Measurements from ENCODE around the gene NCR3LG1. TPM values are rescaled to one million over a fixed set of nuclear protein-coding genes. Genes with fewer than 3 reads are reported as not detected.

The NCR3LG1 gene
- total and polyA plus RNA-seq, 9 of the 15 experiments (the other 6 are each of a cell fraction or from before 2014, with no cell fraction given), result 4.1 to 39.8 (median 25.1) TPM

DNA sequence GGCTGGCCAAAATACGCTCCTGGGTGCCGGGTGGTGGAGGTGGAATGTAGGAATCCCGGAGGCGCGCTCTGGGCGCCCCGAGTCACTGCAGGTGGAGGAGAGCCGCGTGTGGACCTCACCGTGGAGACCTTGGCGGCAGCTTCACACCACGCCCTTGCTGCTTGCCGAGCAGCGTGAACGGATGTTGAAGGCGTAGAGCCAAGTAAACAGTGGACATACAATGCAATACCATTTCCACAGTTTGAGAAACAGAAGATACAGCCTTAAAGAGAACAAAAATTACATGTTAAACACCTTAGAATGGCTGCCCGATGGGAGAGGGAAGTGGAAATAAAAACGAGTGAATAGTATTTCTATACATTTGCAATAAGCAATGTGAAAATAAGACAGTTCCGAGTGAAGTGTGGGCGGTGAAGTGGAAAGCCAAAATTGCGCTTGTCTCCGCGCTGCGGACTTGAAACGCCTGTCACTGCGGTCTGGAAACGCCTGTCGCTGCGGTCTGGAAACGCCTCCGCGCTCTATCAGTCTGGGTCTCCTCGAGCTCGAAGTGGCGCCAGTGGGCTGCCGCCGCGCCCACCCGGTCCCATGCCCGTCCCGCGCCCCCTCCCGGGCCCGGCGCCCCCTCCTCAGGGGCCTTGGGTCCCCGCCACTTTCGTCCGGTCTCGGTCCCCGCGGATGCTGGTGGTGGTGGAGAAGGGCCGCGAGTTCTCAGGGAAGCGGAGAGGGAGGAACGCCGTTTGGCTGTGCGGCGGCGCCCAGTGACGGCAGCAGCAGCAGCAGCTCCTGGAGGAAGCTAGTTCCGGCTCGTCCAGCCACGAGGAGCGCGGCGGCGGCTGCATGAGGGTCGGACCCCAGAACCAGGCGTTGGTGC is 1.6 kb downstream of the NCR3LG1 start (continued):
- TF ChIP-seq ARNT (IDR thresholded peaks at IDR 0.05) (0 out of 4 replicates have a peak, but pooled peaks of 1 of the 2 experiments have one; percentile 29), MTA1 (IDR thresholded peaks at IDR 0.05; ENCODE audit: borderline replicate concordance) (peak; percentile 66; the same call in 1 of the 2 replicates), E2F8 (IDR thresholded peaks at IDR 0.05; ENCODE audit: low read depth, partially characterized antibody) (peak; percentile 42), HDAC3 (IDR thresholded peaks at IDR 0.05; ENCODE audit: borderline replicate concordance, partially characterized antibody) (peak; percentile 58), ZNF12 (CRISPR knock-in tag; IDR thresholded peaks at IDR 0.05) (peak; percentile 34; the same call in 1 of the 2 replicates), MAFF (IDR thresholded peaks at IDR 0.05; ENCODE audit: low read length) (no peak), HCFC1 (IDR thresholded peaks at IDR 0.05; ENCODE audit: low read depth, low read length) (peak; percentile 39; the same call in 1 of the 2 replicates), KAT7 (CRISPR knock-in tag; IDR thresholded peaks at IDR 0.05; ENCODE audit: borderline replicate concordance) (peak; percentile 63; the same call in 1 of the 2 replicates), NONO (IDR thresholded peaks at IDR 0.05; ENCODE audit: low read depth in 2 of 2, low read length in 1 of 2) (peak in 1 of 2 experiments; percentile 47; a peak in 2 of 4 replicates), SREBF1 (IDR thresholded peaks at IDR 0.05; ENCODE audit: borderline replicate concordance, low read depth, low read length) (no peak), RBM22 (IDR thresholded peaks at IDR 0.05; ENCODE audit: low read depth, low read length, poor library complexity, severe bottlenecking) (peak; percentile 54)
- TF ChIP-seq, protein P1, sequence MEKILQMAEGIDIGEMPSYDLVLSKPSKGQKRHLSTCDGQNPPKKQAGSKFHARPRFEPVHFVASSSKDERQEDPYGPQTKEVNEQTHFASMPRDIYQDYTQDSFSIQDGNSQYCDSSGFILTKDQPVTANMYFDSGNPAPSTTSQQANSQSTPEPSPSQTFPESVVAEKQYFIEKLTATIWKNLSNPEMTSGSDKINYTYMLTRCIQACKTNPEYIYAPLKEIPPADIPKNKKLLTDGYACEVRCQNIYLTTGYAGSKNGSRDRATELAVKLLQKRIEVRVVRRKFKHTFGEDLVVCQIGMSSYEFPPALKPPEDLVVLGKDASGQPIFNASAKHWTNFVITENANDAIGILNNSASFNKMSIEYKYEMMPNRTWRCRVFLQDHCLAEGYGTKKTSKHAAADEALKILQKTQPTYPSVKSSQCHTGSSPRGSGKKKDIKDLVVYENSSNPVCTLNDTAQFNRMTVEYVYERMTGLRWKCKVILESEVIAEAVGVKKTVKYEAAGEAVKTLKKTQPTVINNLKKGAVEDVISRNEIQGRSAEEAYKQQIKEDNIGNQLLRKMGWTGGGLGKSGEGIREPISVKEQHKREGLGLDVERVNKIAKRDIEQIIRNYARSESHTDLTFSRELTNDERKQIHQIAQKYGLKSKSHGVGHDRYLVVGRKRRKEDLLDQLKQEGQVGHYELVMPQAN (IDR thresholded peaks at IDR 0.05; ENCODE audit: borderline replicate concordance), result peak; percentile 62; the same call in 1 of the 2 replicates

All from K562 (cell line).